Fibroblast of skin of abdomen (primary cell): ENCODE measurements around the gene AGTR2. TPM values are rescaled to one million over a fixed set of nuclear protein-coding genes. Genes with fewer than 3 reads are reported as not detected.
"Not testable (repeated sequence)": the region's sequence is repeated elsewhere in the genome, so short reads cannot be mapped to it uniquely, and the experiment has no call there.

Source experiments
- DNase-seq: peaks from one replicate; pipeline ENCODE4 v3.0.0-alpha.2; 2013
- polyA plus RNA-seq, 2 experiments: library from polyadenylated mRNA; unstranded; fragments of 120-200 nt; gene quantifications; one replicate each; pipeline ENCODE4 v1.2.1, GENCODE V29; 2013; ENCODE audit not compliant: insufficient read length in 2 of 2

Gene AGTR2
- polyA plus RNA-seq (2013, experiment 1 of 2; ENCODE audit: insufficient read length): 0.09 TPM
- 0.07 TPM for polyA plus RNA-seq (2013, experiment 2 of 2; ENCODE audit: insufficient read length)

DNA sequence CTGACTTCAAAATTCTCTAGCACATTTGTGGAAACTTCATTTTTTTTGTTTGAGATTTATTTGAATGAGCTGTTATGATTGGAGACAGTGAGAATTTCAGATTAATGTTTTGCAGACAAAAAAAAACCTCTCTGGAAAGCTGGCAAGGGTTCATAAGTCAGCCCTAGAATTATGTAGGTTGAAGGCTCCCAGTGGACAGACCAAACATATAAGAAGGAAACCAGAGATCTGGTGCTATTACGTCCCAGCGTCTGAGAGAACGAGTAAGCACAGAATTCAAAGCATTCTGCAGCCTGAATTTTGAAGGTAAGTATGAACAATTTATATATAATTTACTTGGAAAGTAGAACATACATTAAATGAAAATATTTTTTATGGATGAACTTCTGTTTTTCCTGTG lies at the start of gene AGTR2:
AGTR2 (plus strand) TSS at position 234 of the 400 bp plus-strand sequence. CDS start 1,537 bp downstream, outside the sequence.
- no peak for DNase-seq

GRCh38 chrX:116135277-116135676 lies 35.3 kb upstream of the AGTR2 start:
- DNase-seq: no peak

DNA sequence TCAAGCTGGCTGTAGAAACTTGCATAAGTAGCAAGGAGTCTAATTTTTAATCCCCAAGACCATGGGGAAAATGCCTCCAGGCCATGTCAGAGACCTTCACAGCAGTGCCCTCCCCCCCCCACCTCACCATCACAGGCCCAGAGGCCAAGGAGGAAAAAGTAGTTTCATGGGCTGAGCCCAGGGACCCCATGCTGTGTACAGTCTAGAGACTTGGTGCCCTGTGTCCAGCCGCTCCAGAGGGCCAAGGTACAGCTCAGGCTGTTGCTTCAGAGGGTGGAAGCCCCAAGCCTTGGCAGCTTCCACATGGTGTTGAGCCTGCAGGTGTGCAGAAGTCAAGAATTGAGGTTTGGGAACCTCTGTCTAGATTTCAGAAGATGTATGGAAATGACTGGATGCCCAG lies 29.3 kb upstream of the AGTR2 start:
- DNase-seq: not testable (repeated sequence)

- no peak for DNase-seq
These were observed 27.6 kb upstream of the AGTR2 start for GRCh38 chrX:116142976-116143375.

GRCh38 chrX:116172976-116173375 lies 2.4 kb downstream of the AGTR2 start:
- DNase-seq: no peak

DNA sequence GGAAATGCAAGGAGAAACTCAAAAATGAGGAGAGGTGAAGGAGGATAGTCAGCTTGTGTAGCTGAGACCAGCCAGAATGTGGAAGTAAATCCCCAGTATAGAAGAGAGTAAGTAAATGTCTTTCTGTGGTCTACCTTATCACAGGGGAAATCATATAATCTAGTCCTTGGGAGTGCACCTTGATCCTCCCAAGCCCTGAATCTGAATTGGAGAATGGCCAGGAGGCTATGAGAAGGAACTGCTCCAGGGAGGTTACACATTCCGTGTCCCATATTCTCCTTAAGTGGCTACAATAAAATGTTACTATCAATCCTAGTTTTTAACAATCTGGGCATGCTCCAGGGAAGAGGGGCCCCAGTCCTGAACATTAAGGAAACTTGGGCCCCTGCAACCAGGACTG lies 10.8 kb downstream of the AGTR2 start:
- no peak for DNase-seq

GRCh38 chrX:116185163-116185562 lies 14.6 kb downstream of the AGTR2 start:
- DNase-seq: no peak

- DNase-seq: no peak
These were observed 24.1 kb downstream of the AGTR2 start for GRCh38 chrX:116194649-116195048.

DNA sequence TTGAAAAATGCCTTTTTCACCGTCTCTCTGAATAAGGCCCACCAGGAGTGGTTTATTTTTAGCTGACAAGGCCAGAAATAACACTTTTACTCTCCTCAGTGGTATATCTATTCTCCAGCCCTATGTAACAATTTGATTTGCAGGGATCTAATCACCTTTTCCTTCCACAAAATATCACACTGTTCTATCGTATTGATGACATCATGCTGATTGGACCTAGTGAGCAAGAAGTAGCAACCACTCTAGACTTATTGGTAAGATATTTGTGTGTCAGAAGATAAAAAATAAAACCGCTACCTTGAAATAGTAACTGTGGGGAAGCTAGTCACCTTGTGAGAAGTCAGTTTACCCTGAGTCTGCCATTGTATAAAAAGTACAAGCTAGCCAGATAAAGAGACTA lies 27.7 kb downstream of the AGTR2 start:
- no peak for DNase-seq

- DNase-seq: no peak
These were observed 28.3 kb downstream of the AGTR2 start for GRCh38 chrX:116198810-116199209.

- DNase-seq: peak; percentile 0
These were observed 34.4 kb downstream of the AGTR2 start for GRCh38 chrX:116204932-116205331.

DNA sequence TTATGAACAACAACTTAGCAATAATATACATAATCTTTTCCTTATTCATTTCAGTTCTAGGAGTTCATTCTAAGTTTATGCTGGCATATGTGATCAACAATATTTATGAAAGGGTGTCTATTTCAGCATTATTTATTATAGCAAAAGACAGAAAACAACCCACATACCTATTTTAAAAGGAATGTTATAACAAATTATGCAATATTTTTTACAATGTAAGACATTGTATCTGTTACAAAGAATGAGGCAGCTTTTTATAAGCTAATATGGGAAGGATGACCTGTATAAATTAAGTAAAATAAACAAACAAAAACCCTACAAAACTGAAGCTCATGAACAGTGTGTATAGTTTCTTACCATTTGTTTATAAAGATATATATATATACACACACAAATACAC lies 42.7 kb downstream of the AGTR2 start:
- DNase-seq: no peak

- not testable (repeated sequence) for DNase-seq
These were observed 46.5 kb downstream of the AGTR2 start for GRCh38 chrX:116217080-116217479.
